SIG-M5 treated with dmso at 0.1 percent for 504 hours (cell line): ENCODE measurements around the gene STXBP5L.
"Not testable (repeated sequence)": the region's sequence is repeated elsewhere in the genome, so short reads cannot be mapped to it uniquely, and the experiment has no call there.

Experiments
- DNase-seq: peaks from one replicate; lab custom pipeline; 2025; ENCODE audit not compliant: unreplicated experiment; lab: John Stamatoyannopoulos, UW

STXBP5L gene

DNA sequence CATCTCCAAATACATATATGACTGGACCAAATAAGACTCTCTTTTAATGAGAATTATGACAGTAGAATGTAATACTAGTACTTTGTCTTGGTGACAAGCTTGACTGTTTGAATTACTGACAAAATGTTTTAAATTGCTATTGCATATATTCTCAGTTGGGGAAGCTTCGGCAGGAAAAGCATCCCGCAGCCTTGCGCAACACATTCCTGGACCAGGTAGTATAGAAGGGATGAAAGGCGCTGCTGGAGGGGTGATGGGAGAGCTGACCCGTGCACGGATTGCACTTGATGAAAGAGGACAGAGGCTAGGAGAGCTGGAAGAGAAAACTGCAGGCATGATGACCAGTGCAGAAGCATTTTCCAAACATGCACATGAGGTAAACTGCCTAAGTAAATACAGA lies 510.2 kb downstream of the STXBP5L start:
- no peak for DNase-seq

DNA sequence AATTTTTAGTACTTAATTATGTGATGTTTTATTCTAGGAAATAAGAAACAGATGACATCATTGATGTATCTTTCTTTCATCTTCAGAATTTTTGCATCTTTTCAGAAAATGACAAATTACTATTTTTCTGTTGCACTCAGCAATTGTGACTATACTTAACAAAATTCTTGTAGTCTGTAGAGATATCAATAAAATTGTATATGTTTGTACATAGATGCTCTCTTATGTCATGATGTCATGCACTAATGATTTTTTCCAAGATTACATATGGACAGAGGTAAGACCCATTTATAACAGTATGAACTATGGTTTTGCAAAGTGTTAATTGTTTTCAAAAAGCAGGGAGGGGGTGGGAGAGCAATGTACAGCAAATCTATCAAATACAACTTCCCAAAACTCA lies 516.5 kb downstream of the STXBP5L start:
- DNase-seq, result no peak

DNA sequence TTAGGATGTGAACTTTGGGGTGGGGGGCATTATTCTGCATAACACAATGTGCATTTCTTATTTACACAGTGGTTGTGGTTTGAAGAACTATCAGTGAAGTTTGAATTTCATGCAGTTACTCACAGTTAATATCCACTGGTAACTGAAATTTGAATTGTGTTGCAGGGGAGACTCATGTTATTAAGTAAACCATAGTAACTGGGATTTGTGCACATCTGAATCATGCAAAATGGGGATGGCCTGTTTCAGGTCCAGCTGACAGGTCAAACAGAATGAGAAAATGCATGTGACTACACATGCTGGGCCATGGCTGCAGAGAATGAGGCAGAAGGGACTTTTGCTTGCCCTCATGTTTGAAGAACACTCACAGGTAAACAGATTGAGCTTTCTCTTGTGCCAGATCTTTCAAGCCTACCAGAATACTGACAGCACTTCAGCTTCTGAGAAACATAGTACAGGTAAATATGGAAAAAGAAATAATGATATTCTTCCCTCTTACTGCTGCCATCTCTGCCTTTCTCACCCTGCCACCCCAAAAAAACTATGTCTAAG lies 522.7 kb downstream of the STXBP5L start:
- no peak for DNase-seq

DNA sequence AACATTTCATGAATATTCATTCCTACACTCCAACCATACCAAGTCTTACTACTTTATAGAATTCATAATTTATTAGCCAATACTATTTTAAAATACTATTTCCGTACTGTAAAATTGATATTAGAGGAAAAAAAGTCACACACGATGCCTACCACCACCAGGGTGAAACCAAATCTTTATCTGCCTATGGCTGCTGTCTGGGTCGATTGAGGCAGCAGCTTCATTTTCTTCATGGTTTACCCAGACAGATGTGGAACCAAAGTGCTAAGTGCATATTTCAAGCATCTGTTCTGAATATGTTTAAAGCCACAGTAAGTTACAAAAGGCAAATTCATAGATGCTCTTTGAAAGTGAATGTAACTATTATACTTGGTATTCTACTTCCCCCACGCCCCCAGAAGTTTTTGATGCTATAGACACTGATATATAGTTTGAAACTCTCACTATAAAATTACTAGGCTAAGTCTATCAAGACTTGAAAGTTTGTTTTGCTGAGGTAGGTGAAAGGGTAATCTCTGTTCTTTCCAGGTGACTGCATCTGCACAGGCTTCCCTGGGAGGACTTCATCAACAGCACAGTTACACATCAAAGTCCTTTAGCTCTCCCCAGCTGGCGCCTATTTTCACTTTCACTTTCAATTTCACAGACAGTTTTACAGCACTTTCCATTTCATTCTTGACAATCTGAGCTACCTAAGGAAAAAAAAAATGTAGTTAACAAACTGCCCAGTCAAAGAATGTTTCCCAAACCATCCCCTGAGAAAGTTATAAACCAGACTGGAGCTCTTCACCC lies 523.9 kb downstream of the STXBP5L start:
- no peak for DNase-seq

DNA sequence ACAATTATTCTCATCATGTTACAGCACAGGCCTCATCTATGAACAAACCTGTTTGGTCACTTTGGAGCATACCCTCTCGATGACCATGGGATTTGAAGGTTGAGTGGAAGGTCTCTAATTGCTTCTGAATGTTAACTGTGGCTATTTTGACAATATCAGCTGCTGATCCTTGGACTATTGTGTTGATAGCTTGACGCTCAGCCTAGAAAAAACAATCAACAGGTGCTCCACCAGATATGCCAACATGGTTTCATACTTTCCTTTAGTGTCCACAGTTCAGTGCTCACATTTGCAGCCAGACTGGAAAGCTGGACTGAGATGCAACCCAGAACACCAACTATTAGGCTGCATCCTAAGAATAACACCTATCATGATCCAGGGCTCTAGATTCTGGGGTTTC lies 528.1 kb downstream of the STXBP5L start:
- DNase-seq, result no peak

DNA sequence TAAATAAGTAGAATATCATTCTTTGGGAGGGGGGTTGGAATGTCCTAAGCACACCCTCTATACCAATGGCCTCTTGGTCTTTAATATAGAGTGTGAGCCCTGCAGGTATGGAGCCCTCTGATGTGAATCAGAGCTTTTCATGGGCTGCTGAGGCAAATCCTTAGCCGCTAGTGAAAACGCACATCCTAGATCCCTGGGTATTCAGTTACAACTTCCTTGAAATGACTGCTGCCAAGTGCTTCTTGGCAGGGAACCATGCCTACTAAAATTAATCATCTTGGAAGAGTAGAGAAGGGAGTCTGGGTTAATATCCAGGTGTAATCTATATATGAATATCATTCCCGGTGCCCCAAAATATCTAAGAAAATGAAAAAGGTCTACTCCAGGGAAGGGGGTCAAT lies 528.6 kb downstream of the STXBP5L start:
- DNase-seq, result no peak

DNA sequence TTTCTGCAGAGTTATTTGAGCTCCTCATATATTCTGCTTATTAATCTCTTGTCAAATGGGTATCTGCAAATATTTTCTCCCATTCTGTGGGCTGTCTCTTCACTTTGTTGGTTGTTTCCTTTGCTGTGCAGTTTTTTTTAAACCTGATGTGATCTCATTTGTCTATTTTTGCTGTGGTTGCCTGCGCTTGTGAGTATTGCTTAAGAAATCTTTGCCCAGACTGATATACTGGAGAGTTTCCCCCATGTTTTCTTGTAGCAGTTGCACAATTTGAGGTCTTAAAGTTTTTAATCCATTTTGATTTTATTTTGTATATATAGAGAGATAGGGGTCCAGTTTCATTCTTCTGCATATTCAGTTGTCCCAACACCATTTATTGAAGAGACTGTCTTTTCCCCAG lies 535.5 kb downstream of the STXBP5L start:
- DNase-seq, result peak; percentile 24

DNA sequence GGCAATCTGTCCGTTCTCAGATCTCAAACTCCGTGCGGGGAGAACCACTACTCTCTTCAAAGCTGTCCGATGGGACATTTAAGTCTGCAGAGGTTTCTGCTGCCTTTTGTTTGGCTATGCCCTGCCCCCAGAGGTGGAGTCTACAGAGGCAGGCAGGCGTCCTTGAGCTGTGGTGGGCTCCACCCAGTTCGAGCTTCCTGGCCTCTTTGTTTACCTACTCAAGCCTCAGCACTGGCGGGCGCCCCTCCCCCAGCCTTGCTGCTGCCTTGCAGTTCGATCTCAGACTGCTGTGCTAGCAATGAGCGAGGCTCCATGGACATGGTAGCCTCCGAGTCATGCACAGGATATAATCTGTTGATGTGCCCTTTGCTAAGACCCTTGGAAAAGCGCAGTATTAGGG lies 543.7 kb downstream of the STXBP5L start:
- not testable (repeated sequence) for DNase-seq

DNA sequence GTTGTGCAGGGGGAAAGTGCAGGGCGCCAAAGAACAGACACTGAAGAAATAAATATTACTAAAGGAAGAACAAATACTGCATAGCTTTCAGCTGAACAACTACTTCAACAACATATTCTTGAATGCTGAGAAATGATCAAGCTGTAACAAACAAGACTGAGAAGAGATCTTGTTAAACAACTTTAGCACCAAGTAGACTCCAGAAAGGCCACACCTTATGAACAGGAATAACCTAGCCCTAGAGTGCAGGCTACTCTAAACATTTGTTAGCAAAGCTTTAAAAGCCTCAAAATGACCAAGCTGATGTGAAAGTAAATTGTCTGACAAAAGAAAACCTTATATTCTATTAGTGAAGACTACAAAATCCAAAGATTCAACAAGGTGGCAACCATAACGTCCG lies 554.6 kb downstream of the STXBP5L start:
- DNase-seq, result peak; percentile 3

DNA sequence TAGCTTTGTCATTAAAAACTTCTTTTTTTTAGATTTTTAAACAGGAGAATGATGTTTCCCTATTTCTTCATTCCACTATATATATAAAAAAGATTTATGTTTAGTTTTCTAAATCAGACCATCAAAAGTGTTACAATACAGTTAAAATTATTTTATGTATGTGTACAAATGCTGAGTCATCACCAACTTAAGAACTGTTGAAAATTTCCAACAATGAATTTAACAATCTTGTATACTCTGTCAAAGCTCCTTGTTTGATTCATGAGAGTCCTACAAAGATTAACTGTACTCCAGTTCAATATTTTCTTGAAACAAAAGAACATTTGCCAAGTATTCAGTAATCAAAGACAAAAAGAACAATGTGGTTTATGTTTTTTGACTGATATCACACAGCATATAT lies 555.7 kb downstream of the STXBP5L start:
- no peak for DNase-seq

DNA sequence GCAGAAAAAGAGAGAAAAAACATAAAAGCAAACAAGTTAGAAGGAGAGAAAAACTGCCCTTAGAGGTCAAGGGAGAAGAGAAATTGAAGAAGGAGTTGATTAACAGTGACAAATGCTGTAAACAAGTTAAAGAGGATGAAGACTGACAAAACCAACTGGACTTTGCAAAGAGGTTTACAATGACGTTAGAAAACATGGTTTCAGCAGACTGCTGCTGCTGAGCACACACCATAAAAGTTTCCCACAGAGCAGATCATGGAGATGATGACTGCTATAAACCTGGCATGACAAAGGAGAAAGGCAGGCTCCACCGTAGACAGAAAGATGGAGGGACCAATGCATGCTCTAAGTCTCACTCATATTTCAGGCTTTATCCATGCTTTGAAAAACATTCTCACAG lies 559.1 kb downstream of the STXBP5L start:
- no peak for DNase-seq

DNA sequence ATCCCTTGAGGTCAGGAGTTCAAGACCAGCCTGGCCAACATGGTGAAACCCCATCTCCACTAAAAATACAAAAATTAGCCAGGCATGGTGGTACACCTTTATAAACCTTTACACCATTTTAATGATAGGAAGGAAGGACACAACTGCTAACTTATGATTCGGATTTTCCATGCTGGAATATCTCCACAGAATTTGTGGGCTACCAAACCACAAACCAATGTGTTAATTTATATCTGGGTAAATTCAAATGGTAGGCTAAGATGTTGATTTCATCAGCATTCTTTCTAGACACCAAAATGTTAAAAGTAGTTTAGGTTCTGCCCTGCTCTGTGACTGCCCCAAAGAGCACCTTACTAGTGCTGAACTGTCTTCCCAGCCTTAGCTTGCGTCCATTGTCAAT lies 565.0 kb downstream of the STXBP5L start:
- DNase-seq, result no peak
